IgD-negative memory B cell (primary cell): ENCODE measurements around the gene CMIP. TPM values are rescaled to one million over a fixed set of nuclear protein-coding genes. Genes with fewer than 3 reads are reported as not detected.

Experiments used
- H3K27ac Mint-ChIP-seq, 3 donors: one replicate each; pipeline ENCODE4 v1.8.0; 2020 to 2022; ENCODE audit warnings: mild to moderate bottlenecking in 3 of 3, mixed read lengths in 3 of 3, moderate library complexity in 1 of 3
- H3K27me3 Mint-ChIP-seq: one replicate; pipeline ENCODE4 v1.8.0; 2021; ENCODE audit warnings: mixed read lengths
- H3K36me3 Mint-ChIP-seq: one replicate; pipeline ENCODE4 v1.8.0; 2020; ENCODE audit warnings: mild to moderate bottlenecking, mixed read lengths
- H3K4me1 Mint-ChIP-seq, 3 donors: one replicate each; pipeline ENCODE4 v1.8.0; 2020 to 2022; ENCODE audit warnings: mixed read lengths in 3 of 3, mild to moderate bottlenecking in 1 of 3
- H3K4me3 Mint-ChIP-seq, 4 donors: one replicate each; pipeline ENCODE4 v1.8.0; 2020 to 2022; ENCODE audit warnings: mild to moderate bottlenecking in 4 of 4, mixed read lengths in 4 of 4, moderate library complexity in 3 of 4
- H3K9me3 Mint-ChIP-seq, 3 donors: one replicate each; pipeline ENCODE4 v1.8.0; 2020 to 2021; ENCODE audit warnings: mixed read lengths in 3 of 3, mild to moderate bottlenecking in 1 of 3
- polyA plus RNA-seq: library from polyadenylated mRNA; unstranded; fragments of 300-500 nt; fragmentation: Illumina TruSeq; gene quantifications from one replicate; pipeline ENCODE4 v1.2.3, GENCODE V29; 2021

The CMIP gene
- polyA plus RNA-seq, 1 donor from 2014 or later = 1.4 TPM

- H3K27me3 Mint-ChIP-seq = no peaks in the 10 kb centered on the region
- peaks cover 24 to 31% (median 27%) of the 10 kb centered on the region in 3 donors for H3K4me1 Mint-ChIP-seq
- no peaks in the 10 kb centered on the region for H3K9me3 Mint-ChIP-seq
- no peak overlapping the region for H3K27ac Mint-ChIP-seq
- no peaks in the 10 kb centered on the region for H3K36me3 Mint-ChIP-seq
- H3K4me3 Mint-ChIP-seq = no peak overlapping the region
Observed at GRCh38 chr16:81713295-81713772, 268.7 kb downstream of the CMIP start.

GRCh38 chr16:81713796-81714195, 269.2 kb downstream of the CMIP start:
- Mint-ChIP-seq H3K36me3 (no peaks in the 10 kb centered on the region), H3K4me1 (peaks cover 24 to 34% (median 25%) of the 10 kb centered on the region in 3 donors), H3K9me3 (no peaks in the 10 kb centered on the region)

GRCh38 chr16:81714583-81714982, 270.0 kb downstream of the CMIP start:
- Mint-ChIP-seq H3K27me3 (no peaks in the 10 kb centered on the region), H3K4me3 (peak overlapping the region in 3 of 4 donors; percentile 77 to 94 (median 90)), H3K4me1 (peaks cover 24 to 36% (median 25%) of the 10 kb centered on the region in 3 donors), H3K27ac (peak overlapping the region in 2 of 3 donors; percentile 88 to 99), H3K9me3 (no peaks in the 10 kb centered on the region), H3K36me3 (no peaks in the 10 kb centered on the region)

More at GRCh38 chr16:81713796-81714195, 269.2 kb downstream of the CMIP start:
- Mint-ChIP-seq H3K27ac (peak overlapping the region in 1 of 3 donors; percentile 67), H3K4me3 (no peak overlapping the region), H3K27me3 (no peaks in the 10 kb centered on the region)

GRCh38 chr16:81715358-81716196, 271.0 kb downstream of the CMIP start:
- peaks cover 24 to 36% (median 27%) of the 10 kb centered on the region in 3 donors for H3K4me1 Mint-ChIP-seq

GRCh38 chr16:81716478-81717225, 272.0 kb downstream of the CMIP start:
- Mint-ChIP-seq H3K4me3 (peak overlapping the region; percentile 77 to 94 (median 87)), H3K27ac (peak overlapping the region; percentile 88 to 99 (median 97)), H3K4me1 (peaks cover 24 to 39% (median 34%) of the 10 kb centered on the region in 3 donors), H3K36me3 (no peaks in the 10 kb centered on the region), H3K9me3 (peaks cover 0 to 10% (median 4%) of the 10 kb centered on the region in 3 donors), H3K27me3 (no peaks in the 10 kb centered on the region)

More at GRCh38 chr16:81715358-81716196, 271.0 kb downstream of the CMIP start:
- Mint-ChIP-seq H3K4me3 (peak overlapping the region; percentile 77 to 94 (median 87)), H3K9me3 (no peaks in the 10 kb centered on the region), H3K27ac (peak overlapping the region; percentile 88 to 99 (median 97)), H3K36me3 (no peaks in the 10 kb centered on the region), H3K27me3 (no peaks in the 10 kb centered on the region)

- H3K27me3 Mint-ChIP-seq = no peaks in the 10 kb centered on the region
- H3K27ac Mint-ChIP-seq = peak overlapping the region; percentile 1 to 82 (median 11)
- H3K36me3 Mint-ChIP-seq = no peaks in the 10 kb centered on the region
- peak overlapping the region in 1 of 4 donors; percentile 56 for H3K4me3 Mint-ChIP-seq
- H3K4me1 Mint-ChIP-seq = peaks cover 24 to 39% (median 34%) of the 10 kb centered on the region in 3 donors
- peaks cover 0 to 11% (median 4%) of the 10 kb centered on the region in 3 donors for H3K9me3 Mint-ChIP-seq
Observed at GRCh38 chr16:81717662-81718189, 273.1 kb downstream of the CMIP start.

GRCh38 chr16:81718637-81719036, 274.0 kb downstream of the CMIP start:
- peaks cover 29 to 43% (median 37%) of the 10 kb centered on the region in 3 donors for H3K4me1 Mint-ChIP-seq
- no peaks in the 10 kb centered on the region for H3K36me3 Mint-ChIP-seq
- H3K4me3 Mint-ChIP-seq = peak overlapping the region in 3 of 4 donors; percentile 54 to 84 (median 76)
- H3K9me3 Mint-ChIP-seq = peaks cover 1 to 11% (median 5%) of the 10 kb centered on the region in 3 donors
- H3K27ac Mint-ChIP-seq = peak overlapping the region in 1 of 3 donors; percentile 79
- H3K27me3 Mint-ChIP-seq = no peaks in the 10 kb centered on the region

- Mint-ChIP-seq H3K4me1 (peaks cover 29 to 38% (median 37%) of the 10 kb centered on the region in 3 donors), H3K4me3 (peak overlapping the region in 1 of 4 donors; percentile 18), H3K27ac (no peak overlapping the region), H3K27me3 (no peaks in the 10 kb centered on the region), H3K36me3 (no peaks in the 10 kb centered on the region), H3K9me3 (peaks cover 1 to 11% (median 5%) of the 10 kb centered on the region in 3 donors)
Observed at GRCh38 chr16:81719993-81720392, 275.4 kb downstream of the CMIP start.

- H3K36me3 Mint-ChIP-seq = no peaks in the 10 kb centered on the region
- peaks cover 1 to 11% (median 5%) of the 10 kb centered on the region in 3 donors for H3K9me3 Mint-ChIP-seq
- peaks cover 17 to 27% (median 27%) of the 10 kb centered on the region in 3 donors for H3K4me1 Mint-ChIP-seq
- H3K27me3 Mint-ChIP-seq = no peaks in the 10 kb centered on the region
- H3K4me3 Mint-ChIP-seq = no peak overlapping the region
- peak overlapping the region in 1 of 3 donors; percentile 93 for H3K27ac Mint-ChIP-seq
Observed at GRCh38 chr16:81720973-81721906, 276.6 kb downstream of the CMIP start.

GRCh38 chr16:81723098-81723723, 278.6 kb downstream of the CMIP start:
- Mint-ChIP-seq H3K36me3 (no peaks in the 10 kb centered on the region), H3K4me1 (peaks cover 5 to 18% (median 11%) of the 10 kb centered on the region in 3 donors), H3K27ac (peak overlapping the region in 1 of 3 donors; percentile 0), H3K27me3 (no peaks in the 10 kb centered on the region), H3K9me3 (peaks cover 1 to 11% (median 5%) of the 10 kb centered on the region in 3 donors), H3K4me3 (peak overlapping the region in 1 of 4 donors; percentile 0)

- no peaks in the 10 kb centered on the region for H3K9me3 Mint-ChIP-seq
- no peaks in the 10 kb centered on the region for H3K36me3 Mint-ChIP-seq
- no peak overlapping the region for H3K27ac Mint-ChIP-seq
- peak overlapping the region in 1 of 4 donors; percentile 88 for H3K4me3 Mint-ChIP-seq
- H3K4me1 Mint-ChIP-seq = peaks cover 13 to 21% (median 14%) of the 10 kb centered on the region in 3 donors
- H3K27me3 Mint-ChIP-seq = no peaks in the 10 kb centered on the region
Observed at GRCh38 chr16:81728435-81728834, 283.8 kb downstream of the CMIP start.

GRCh38 chr16:81729451-81729850, 284.8 kb downstream of the CMIP start:
- peak overlapping the region in 1 of 3 donors; percentile 89 for H3K27ac Mint-ChIP-seq
- peak overlapping the region; percentile 5 to 96 (median 70) for H3K4me3 Mint-ChIP-seq
- H3K27me3 Mint-ChIP-seq = no peaks in the 10 kb centered on the region
- H3K9me3 Mint-ChIP-seq = no peaks in the 10 kb centered on the region
- H3K4me1 Mint-ChIP-seq = peaks cover 13 to 21% (median 14%) of the 10 kb centered on the region in 3 donors
- no peaks in the 10 kb centered on the region for H3K36me3 Mint-ChIP-seq
